CD8-positive, alpha-beta memory T cell (primary cell): ENCODE data around the gene DLG3. TPM values are rescaled to one million over a fixed set of nuclear protein-coding genes. Genes with fewer than 3 reads are reported as not detected.
"Not testable (repeated sequence)": the region's sequence is repeated elsewhere in the genome, so short reads cannot be mapped to it uniquely, and the experiment has no call there.

Experiments
- CTCF ChIA-PET: fragments of 350-600 bp; sonication (Branson Sonifier 250); formaldehyde crosslinking; loops from one replicate; lab custom pipeline; 2021; ENCODE audit warnings: antibody characterized with exemption; lab: Charles Lee
- POLR2A ChIA-PET: fragments of 350-600 bp; sonication (Branson Sonifier 250); formaldehyde crosslinking; loops from one replicate; lab custom pipeline; 2021; ENCODE audit warnings: antibody characterized with exemption; lab: Charles Lee
- DNase-seq, 5 donors: peaks; one replicate each; pipeline versions ENCODE4 v3.0.0 to v3.0.0-alpha.2; 2020 to 2022; ENCODE audit warnings: mixed read lengths in 1 of 5
- H3K27ac ChIP-seq: one replicate; pipeline ENCODE4 v1.7.0; 2013; ENCODE audit warnings: low read depth, mild to moderate bottlenecking, low read length, moderate library complexity
- H3K27me3 ChIP-seq: 2 replicates; pipeline ENCODE4 v1.7.0; 2013; ENCODE audit warnings: low read length, mild to moderate bottlenecking; ENCODE audit not compliant: insufficient read depth, poor library complexity, severe bottlenecking
- H3K36me3 ChIP-seq: 2 replicates; pipeline ENCODE4 v1.7.0; 2013; ENCODE audit warnings: mild to moderate bottlenecking, low read length, moderate library complexity; ENCODE audit not compliant: insufficient read depth
- H3K4me1 ChIP-seq: 2 replicates; pipeline ENCODE4 v1.7.0; 2013; ENCODE audit warnings: mild to moderate bottlenecking, low read length, moderate library complexity; ENCODE audit not compliant: insufficient read depth
- H3K4me3 ChIP-seq: 2 replicates; pipeline ENCODE4 v1.7.0; 2013; ENCODE audit warnings: mild to moderate bottlenecking, low read length
- H3K9me3 ChIP-seq: 2 replicates; pipeline ENCODE4 v1.7.0; 2013; ENCODE audit warnings: mild to moderate bottlenecking, low read length
- H3K27ac Mint-ChIP-seq, 8 donors: one replicate each; pipeline ENCODE4 v1.8.0; 2020 to 2021; ENCODE audit warnings: mixed read lengths in 8 of 8, mild to moderate bottlenecking in 6 of 8, inconsistent platforms in 3 of 8, moderate library complexity in 3 of 8
- H3K27me3 Mint-ChIP-seq, 2 donors: one replicate each; pipeline ENCODE4 v1.8.0; 2020 to 2021; ENCODE audit warnings: mixed read lengths in 2 of 2, mild to moderate bottlenecking in 1 of 2, moderate library complexity in 1 of 2
- H3K36me3 Mint-ChIP-seq, 3 donors: one replicate each; pipeline ENCODE4 v1.8.0; 2020 to 2021; ENCODE audit warnings: mixed read lengths in 3 of 3, inconsistent platforms in 1 of 3, mild to moderate bottlenecking in 1 of 3
- H3K4me1 Mint-ChIP-seq, 3 donors: one replicate each; pipeline ENCODE4 v1.8.0; 2020 to 2021; ENCODE audit warnings: mixed read lengths in 3 of 3, inconsistent platforms in 1 of 3, mild to moderate bottlenecking in 1 of 3
- H3K4me3 Mint-ChIP-seq, 7 donors: one replicate each; pipeline ENCODE4 v1.8.0; 2020 to 2021; ENCODE audit warnings: mixed read lengths in 7 of 7, mild to moderate bottlenecking in 6 of 7, moderate library complexity in 4 of 7, inconsistent platforms in 2 of 7
- H3K9me3 Mint-ChIP-seq, 5 donors: one replicate each; pipeline ENCODE4 v1.8.0; 2020 to 2022; ENCODE audit warnings: mixed read lengths in 5 of 5, mild to moderate bottlenecking in 3 of 5, moderate library complexity in 2 of 5, inconsistent platforms in 1 of 5
- polyA plus RNA-seq: library from polyadenylated mRNA; unstranded; fragments of 300-500 nt; fragmentation: Illumina TruSeq; gene quantifications from one replicate; pipeline ENCODE4 v1.2.3, GENCODE V29; 2021
- total RNA-seq, 2 experiments: library from RNA; stranded (reverse); gene quantifications; one replicate each; pipeline ENCODE4 v1.2.3, GENCODE V29; 2021

Gene DLG3
- 10 to 100 TPM; 28.1 to 30.4 TPM for total RNA-seq
- 13.5 TPM for polyA plus RNA-seq

DNA sequence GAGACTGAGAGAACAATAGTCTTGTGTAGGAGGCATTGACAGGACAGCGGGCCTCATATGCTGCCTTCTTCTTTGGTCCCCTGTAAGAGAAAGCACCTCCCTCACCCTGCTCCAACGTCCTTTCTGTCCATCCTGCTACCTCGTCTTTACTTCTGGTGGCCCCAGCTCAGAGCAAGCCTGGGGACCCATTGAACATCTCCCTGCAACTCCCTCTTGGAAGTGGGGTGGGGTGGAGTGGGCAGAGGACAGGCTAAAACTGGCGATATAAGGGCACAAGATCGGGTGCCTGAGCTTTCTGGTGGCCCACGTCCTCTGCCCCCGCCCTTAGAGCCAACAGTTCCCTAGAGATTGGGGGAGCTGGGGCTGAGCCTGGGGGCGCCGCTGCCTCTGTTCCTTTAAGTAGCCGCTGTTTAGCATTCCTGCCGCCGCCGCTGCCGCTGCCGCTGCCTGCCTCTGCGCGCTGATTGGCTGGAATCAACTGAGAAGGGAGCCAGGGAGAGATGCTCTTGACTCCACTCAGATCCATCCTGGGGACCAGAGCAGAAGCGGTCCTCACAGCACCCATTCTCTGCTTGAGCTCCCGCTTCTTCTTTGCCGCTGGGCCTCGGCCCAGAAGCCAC lies at the start of gene DLG3:
TSS of gene DLG3 (plus strand) at position 510 of the 620 bp plus-strand sequence. CDS start 367 bp downstream, outside the sequence.
- Mint-ChIP-seq H3K27me3 (peaks cover 19 to 23% of the 10 kb centered on the region in 2 donors), H3K9me3 (no peaks in the 10 kb centered on the region), H3K4me1 (peaks cover 5 to 6% (median 6%) of the 10 kb centered on the region in 3 donors), H3K4me3 (peak within 1 kb of the TSS; percentile 74 to 82 (median 79)), H3K27ac (peak within 1 kb of the TSS in 1 of 8 donors; percentile 63), H3K36me3 (no peaks in the 10 kb centered on the region)
- Histone ChIP-seq H3K4me3 (no peak within 1 kb of the TSS), H3K4me1 (no peaks in the 10 kb centered on the region), H3K27me3 (no peaks in the 10 kb centered on the region), H3K36me3 (no peaks in the 10 kb centered on the region), H3K27ac (no peak within 1 kb of the TSS), H3K9me3 (no peaks in the 10 kb centered on the region)
- ChIA-PET CTCF (interaction anchor here (0.9 to 1.6 kb wide), 4 partner anchors 8 to 311 kb away, joined by 4 to 10 read pairs (median 4); partner anchors contain the start of gene IGBP1), POLR2A (interaction anchor here (1.8 kb wide), 1 partner anchor 9 kb away, joined by 8 read pairs; no protein-coding TSS in a partner anchor)
- peak in 1 of 5 donors; percentile 9 for DNase-seq

DNA sequence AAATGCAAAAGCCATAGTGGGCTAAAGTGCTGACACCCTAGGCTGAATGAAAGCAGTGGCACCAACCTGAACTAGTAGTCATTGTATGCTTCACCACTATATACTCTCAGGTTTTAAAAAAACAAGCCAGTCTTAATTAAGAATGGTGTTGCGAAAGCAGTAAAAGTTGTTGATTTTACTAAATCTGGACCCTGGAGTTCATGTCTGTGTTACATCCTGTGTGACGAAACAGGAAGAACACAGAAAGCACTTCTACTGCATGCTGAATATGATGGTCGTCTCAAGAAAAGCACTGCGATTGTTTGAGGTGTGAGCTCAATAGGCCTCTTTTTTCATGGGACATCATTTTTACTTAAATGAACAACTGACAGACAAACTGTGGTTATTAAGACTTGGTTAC lies 45.7 kb upstream of the DLG3 start:
- Histone ChIP-seq H3K4me1 (peaks cover 5% of the 10 kb centered on the region), H3K27me3 (no peaks in the 10 kb centered on the region), H3K27ac (peak overlapping the region; percentile 51), H3K36me3 (no peaks in the 10 kb centered on the region), H3K9me3 (no peaks in the 10 kb centered on the region), H3K4me3 (no peak overlapping the region)
- H3K9me3 Mint-ChIP-seq = no peaks in the 10 kb centered on the region
- H3K27me3 Mint-ChIP-seq = peaks cover 0 to 1% of the 10 kb centered on the region in 2 donors
- ChIA-PET CTCF (interaction anchor here (1.0 kb wide), 1 partner anchor 9 kb away, joined by 4 read pairs; no protein-coding TSS in a partner anchor), POLR2A (interaction anchor here (1.0 kb wide), 1 partner anchor 34 kb away, joined by 3 read pairs; no protein-coding TSS in a partner anchor)
- DNase-seq = peak in 4 of 5 donors; percentile 1 to 60 (median 54)
- peaks cover 9 to 14% (median 14%) of the 10 kb centered on the region in 3 donors for H3K4me1 Mint-ChIP-seq
- H3K27ac Mint-ChIP-seq = peak overlapping the region; percentile 86 to 99 (median 96)
- H3K4me3 Mint-ChIP-seq = peak overlapping the region in 5 of 7 donors; percentile 50 to 74 (median 65)
- H3K36me3 Mint-ChIP-seq = no peaks in the 10 kb centered on the region

GRCh38 chrX:70400181-70400580 lies 44.5 kb upstream of the DLG3 start:
- H3K9me3 ChIP-seq, H3K4me3 Mint-ChIP-seq, H3K36me3 ChIP-seq, H3K4me1 ChIP-seq, H3K9me3 Mint-ChIP-seq, H3K36me3 Mint-ChIP-seq, POLR2A ChIA-PET, DNase-seq, H3K4me3 ChIP-seq, H3K27me3 ChIP-seq, H3K27me3 Mint-ChIP-seq, CTCF ChIA-PET, H3K27ac ChIP-seq: not testable (repeated sequence)
- Mint-ChIP-seq H3K4me1 (peaks cover 9 to 14% (median 14%) of the 10 kb centered on the region in 3 donors), H3K27ac (peak overlapping the region in 2 of 8 donors; percentile 29 to 36)

DNA sequence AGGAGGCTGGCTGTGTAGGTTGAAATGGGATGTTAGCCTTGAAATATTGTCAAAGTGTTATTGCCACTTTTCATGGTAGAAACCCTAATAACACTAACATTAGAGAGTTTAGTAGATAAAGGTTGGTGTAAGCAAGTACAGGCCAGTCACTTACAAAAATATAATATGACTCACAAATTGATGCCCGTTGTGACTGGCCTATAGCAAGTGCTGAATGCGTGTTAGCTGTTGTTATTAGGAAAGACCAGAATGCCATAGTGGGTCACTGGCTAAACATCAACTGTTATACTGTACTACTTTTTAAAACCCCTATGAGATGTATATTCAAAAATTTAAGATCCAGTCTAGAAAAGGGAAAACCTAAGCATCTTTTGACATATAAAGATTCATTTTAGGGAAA lies 41.9 kb upstream of the DLG3 start:
- no peaks in the 10 kb centered on the region for H3K36me3 ChIP-seq
- H3K4me1 ChIP-seq = peaks cover 5% of the 10 kb centered on the region
- POLR2A ChIA-PET = no interaction called here
- no peaks in the 10 kb centered on the region for H3K9me3 ChIP-seq
- H3K9me3 Mint-ChIP-seq = no peaks in the 10 kb centered on the region
- no peak for DNase-seq
- H3K4me3 Mint-ChIP-seq = no peak overlapping the region
- H3K27me3 ChIP-seq = no peaks in the 10 kb centered on the region
- no peaks in the 10 kb centered on the region for H3K36me3 Mint-ChIP-seq
- CTCF ChIA-PET = no interaction called here
- no peak overlapping the region for H3K27ac ChIP-seq
- H3K4me1 Mint-ChIP-seq = peaks cover 9 to 14% (median 13%) of the 10 kb centered on the region in 3 donors
- H3K4me3 ChIP-seq = no peak overlapping the region
- peak overlapping the region in 2 of 8 donors; percentile 8 to 73 for H3K27ac Mint-ChIP-seq
- H3K27me3 Mint-ChIP-seq = peaks cover 0 to 1% of the 10 kb centered on the region in 2 donors

GRCh38 chrX:70405003-70405402 lies 39.6 kb upstream of the DLG3 start:
- Histone ChIP-seq H3K4me1 (no peaks in the 10 kb centered on the region), H3K36me3 (no peaks in the 10 kb centered on the region), H3K4me3 (no peak overlapping the region), H3K9me3 (no peaks in the 10 kb centered on the region), H3K27me3 (no peaks in the 10 kb centered on the region), H3K27ac (no peak overlapping the region)
- Mint-ChIP-seq H3K27ac (no peak overlapping the region), H3K4me1 (no peaks in the 10 kb centered on the region), H3K9me3 (no peaks in the 10 kb centered on the region), H3K4me3 (no peak overlapping the region), H3K36me3 (no peaks in the 10 kb centered on the region), H3K27me3 (peaks cover 0 to 3% of the 10 kb centered on the region in 2 donors)
- ChIA-PET CTCF (no interaction called here), POLR2A (no interaction called here)
- DNase-seq = no peak

DNA sequence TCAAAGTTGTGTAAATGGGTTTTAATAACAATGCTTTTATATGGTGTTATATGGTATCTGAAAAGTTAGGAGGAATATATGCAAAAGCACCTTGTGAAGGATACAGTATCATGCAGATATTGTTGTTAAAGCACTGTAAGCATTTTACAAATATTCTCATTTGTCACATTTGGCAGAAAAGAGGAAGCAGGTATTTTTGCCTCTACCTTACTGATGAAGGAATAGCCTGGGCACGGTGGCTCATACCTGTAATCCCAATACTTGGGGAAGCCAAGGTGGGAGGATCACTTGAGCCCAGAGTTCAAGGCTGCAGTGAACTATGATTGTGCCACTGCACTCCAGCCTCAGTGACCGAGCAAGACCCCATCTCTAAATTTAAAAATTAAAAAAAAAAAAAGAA lies 33.7 kb upstream of the DLG3 start:
- Mint-ChIP-seq H3K4me3 (no peak overlapping the region), H3K27me3 (peaks cover 0 to 1% of the 10 kb centered on the region in 2 donors), H3K9me3 (no peaks in the 10 kb centered on the region), H3K27ac (no peak overlapping the region), H3K4me1 (no peaks in the 10 kb centered on the region), H3K36me3 (no peaks in the 10 kb centered on the region)
- H3K36me3 ChIP-seq = no peaks in the 10 kb centered on the region
- no peaks in the 10 kb centered on the region for H3K4me1 ChIP-seq
- DNase-seq = no peak
- H3K4me3 ChIP-seq = no peak overlapping the region
- no peaks in the 10 kb centered on the region for H3K9me3 ChIP-seq
- POLR2A ChIA-PET = no interaction called here
- CTCF ChIA-PET = no interaction called here
- no peak overlapping the region for H3K27ac ChIP-seq
- no peaks in the 10 kb centered on the region for H3K27me3 ChIP-seq

DNA sequence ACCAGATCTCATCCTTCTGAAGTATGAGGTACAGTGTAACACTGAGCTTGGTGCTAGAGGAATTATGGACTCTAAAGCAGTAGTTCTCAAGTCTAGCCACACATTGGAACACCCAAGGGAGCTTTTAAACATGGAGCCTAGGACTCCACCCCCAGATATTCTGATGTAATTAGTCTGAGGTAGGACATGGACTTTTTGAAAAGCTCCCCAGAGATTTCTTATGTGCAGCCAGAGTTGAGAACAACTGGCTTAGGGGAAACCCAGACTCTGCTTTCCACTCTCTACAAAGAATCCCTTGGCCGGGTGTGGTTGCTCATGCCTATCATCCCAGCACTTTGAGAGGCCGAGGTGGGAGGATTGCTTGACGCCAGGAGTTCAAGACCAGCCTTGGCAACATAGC lies 33.2 kb upstream of the DLG3 start:
- H3K9me3 ChIP-seq = no peaks in the 10 kb centered on the region
- H3K4me1 Mint-ChIP-seq = no peaks in the 10 kb centered on the region
- DNase-seq = no peak
- H3K9me3 Mint-ChIP-seq = no peaks in the 10 kb centered on the region
- H3K4me3 ChIP-seq = no peak overlapping the region
- H3K4me1 ChIP-seq = no peaks in the 10 kb centered on the region
- no peak overlapping the region for H3K27ac Mint-ChIP-seq
- H3K36me3 Mint-ChIP-seq = no peaks in the 10 kb centered on the region
- no peak overlapping the region for H3K4me3 Mint-ChIP-seq
- no peaks in the 10 kb centered on the region for H3K36me3 ChIP-seq
- CTCF ChIA-PET = no interaction called here
- no peak overlapping the region for H3K27ac ChIP-seq
- H3K27me3 ChIP-seq = no peaks in the 10 kb centered on the region
- H3K27me3 Mint-ChIP-seq = peaks cover 0 to 1% of the 10 kb centered on the region in 2 donors
- POLR2A ChIA-PET = no interaction called here

- H3K36me3 Mint-ChIP-seq = no peaks in the 10 kb centered on the region
- CTCF ChIA-PET = no interaction called here
Observed at GRCh38 chrX:70421618-70422017, 23.0 kb upstream of the DLG3 start.

More at GRCh38 chrX:70421618-70422017, 23.0 kb upstream of the DLG3 start:
- POLR2A ChIA-PET = no interaction called here
- Mint-ChIP-seq H3K9me3 (no peaks in the 10 kb centered on the region), H3K27ac (no peak overlapping the region), H3K27me3 (peaks cover 0 to 6% of the 10 kb centered on the region in 2 donors), H3K4me1 (no peaks in the 10 kb centered on the region), H3K4me3 (no peak overlapping the region)
- Histone ChIP-seq H3K27me3 (no peaks in the 10 kb centered on the region), H3K9me3 (no peaks in the 10 kb centered on the region), H3K27ac (no peak overlapping the region), H3K4me1 (no peaks in the 10 kb centered on the region), H3K4me3 (no peak overlapping the region), H3K36me3 (no peaks in the 10 kb centered on the region)
- no peak for DNase-seq
